Transverse colon (tissue), 4 donors: ENCODE measurements around the gene NAT10.

Source experiments
- CTCF ChIP-seq, 5 experiments: fragments of 200-600 bp in 3 of 5; fragments of 450-650 bp in 2 of 5; sonication (generic) in 3 of 5; IDR thresholded peaks; 1 replicate in 2 of 5; 2 replicates in 3 of 5; pipeline ENCODE4 v1.5.1; 2016 to 2017; ENCODE audit warnings: antibody characterized with exemption in 5 of 5, inconsistent platforms in 3 of 5, mild to moderate bottlenecking in 2 of 5, moderate library complexity in 1 of 5
- POLR2A ChIP-seq: fragments of 450-650 bp; IDR thresholded peaks from one replicate; pipeline ENCODE4 v1.6.1; 2016; ENCODE audit warnings: antibody characterized with exemption, mild to moderate bottlenecking, moderate library complexity
- POLR2AphosphoS5 ChIP-seq, 3 donors: sonication (generic); formaldehyde crosslinking; IDR thresholded peaks; one replicate each; pipeline ENCODE4 v1.6.1; 2016; ENCODE audit warnings: antibody characterized with exemption in 3 of 3

GRCh38 chr11:34067383-34068065 lies 37.9 kb upstream of the NAT10 start:
- TF ChIP-seq POLR2A (no peak), CTCF (IDR thresholded peaks at IDR 0.05) (no peak), POLR2AphosphoS5 (IDR thresholded peaks at IDR 0.05) (no peak)
